OCI-LY7 (cell line): ENCODE data around the gene NISCH. TPM values are rescaled to one million over a fixed set of nuclear protein-coding genes. Genes with fewer than 3 reads are reported as not detected.

Source experiments
- BruUV-seq: library from RNA; stranded (reverse); fragments of 400-500 nt; replicated peaks from 2 replicates; lab custom pipeline; 2021; lab: Mats Ljungman, UMichigan
- CTCF ChIA-PET: fragments of 300-600 bp; sonication (Branson Sonifier 250); formaldehyde crosslinking; loops from one replicate; lab custom pipeline; 2022; ENCODE audit warnings: antibody characterized with exemption; ENCODE audit not compliant: unreplicated experiment; lab: Charles Lee
- POLR2A ChIA-PET: fragments of 300-600 bp; sonication (Branson Sonifier 250); formaldehyde crosslinking; loops from one replicate; lab custom pipeline; 2022; ENCODE audit warnings: antibody characterized with exemption; lab: Charles Lee
- DNase-seq: peaks from one replicate; pipeline ENCODE4 v3.0.0-alpha.2; 2015; ENCODE audit warnings: low spot score
- H2AFZ ChIP-seq: fragments of 200-600 bp; sonication (generic), shearing (Covaris generic); 2 replicates; pipeline ENCODE4 v1.6.1; 2014; ENCODE audit warnings: mild to moderate bottlenecking, antibody characterized with exemption, low read length, moderate library complexity
- H3K27ac ChIP-seq: fragments of 200-600 bp; sonication (generic); 2 replicates; pipeline ENCODE4 v1.5.1; 2014; ENCODE audit warnings: mixed run types, low read depth, mild to moderate bottlenecking, moderate library complexity, low read length, inconsistent platforms; ENCODE audit not compliant: poor library complexity, severe bottlenecking
- H3K36me3 ChIP-seq: fragments of 200-600 bp; sonication (generic); 2 replicates; pipeline ENCODE4 v1.6.1; 2014; ENCODE audit warnings: mild to moderate bottlenecking, antibody characterized with exemption, low read length, moderate library complexity, mixed read lengths; ENCODE audit not compliant: insufficient read depth
- H3K4me1 ChIP-seq: fragments of 200-600 bp; sonication (generic); 2 replicates; pipeline ENCODE4 v1.5.1; 2014; ENCODE audit warnings: mild to moderate bottlenecking, low read length; ENCODE audit not compliant: insufficient read depth, poor library complexity, severe bottlenecking
- H3K4me2 ChIP-seq: fragments of 200-600 bp; sonication (generic); 2 replicates; pipeline ENCODE4 v1.6.1; 2014; ENCODE audit warnings: mild to moderate bottlenecking, low read length
- H3K4me3 ChIP-seq: fragments of 200-600 bp; sonication (generic); 2 replicates; pipeline ENCODE4 v1.5.1; 2014; ENCODE audit warnings: mild to moderate bottlenecking, low read depth, low read length; ENCODE audit not compliant: poor library complexity, severe bottlenecking
- H3K79me2 ChIP-seq: fragments of 200-600 bp; sonication (generic); 2 replicates; pipeline ENCODE4 v1.6.1; 2016; ENCODE audit warnings: low read depth, mild to moderate bottlenecking, low read length, moderate library complexity, mixed read lengths; ENCODE audit not compliant: insufficient read depth
- H3K9me2 ChIP-seq: fragments of 200-600 bp; sonication (generic); 2 replicates; pipeline ENCODE4 v1.6.1; 2016; ENCODE audit warnings: mild to moderate bottlenecking, low read length, mixed read lengths; ENCODE audit not compliant: insufficient read depth
- H3K9me3 ChIP-seq: fragments of 200-600 bp; sonication (generic); 2 replicates; pipeline ENCODE4 v1.6.1; 2014; ENCODE audit warnings: mild to moderate bottlenecking, mixed run types, low read length, mixed read lengths
- H4K20me1 ChIP-seq: fragments of 200-600 bp; sonication (generic); 2 replicates; pipeline ENCODE4 v1.6.1; 2014; ENCODE audit warnings: mild to moderate bottlenecking, antibody characterized with exemption, low read length, moderate library complexity, mixed read lengths; ENCODE audit not compliant: insufficient read depth
- CTCF ChIP-seq: fragments of 200-600 bp; sonication (generic); conservative IDR thresholded peaks from 2 replicates; pipeline ENCODE4 v1.5.1; 2014; ENCODE audit warnings: mild to moderate bottlenecking, antibody characterized with exemption, low read length, moderate library complexity, mixed read lengths
- EZH2phosphoT487 ChIP-seq: fragments of 200-600 bp; sonication (generic); IDR thresholded peaks from 2 replicates; pipeline ENCODE4 v1.6.1; 2018; ENCODE audit warnings: low read depth, borderline replicate concordance, mild to moderate bottlenecking, mixed run types, antibody characterized with exemption, low read length, moderate library complexity, mixed read lengths
- intact Hi-C: fragments of 100-400 bp; cut with micrococcal nuclease; formaldehyde crosslinking; loops from one replicate; pipeline ENCODE4 v1.10.0; 2022; ENCODE audit not compliant: unreplicated experiment
- total RNA-seq, 2 experiments: library from RNA; depleted of rRNA in 1 of 2; stranded (reverse); fragments of >200 nt in 1 of 2; shearing (Covaris generic) in 1 of 2; gene quantifications; 2 replicates each; pipeline ENCODE4 v1.2.3, GENCODE V29; 2014 to 2022

The NISCH gene
- total RNA-seq, 2 experiments from 2014 or later = 60.5 to 73.3 TPM

- no peaks in the 10 kb centered on the region for H3K4me1 ChIP-seq
- H3K4me3 ChIP-seq = no peak overlapping the region
- no peak overlapping the region for H2AFZ ChIP-seq
- peaks cover 66% of the 10 kb centered on the region for H3K36me3 ChIP-seq
- POLR2A ChIA-PET = no interaction called here
- H3K4me2 ChIP-seq = no peak overlapping the region
- intact Hi-C loops = loop anchor here (5.0 kb wide), 1 partner anchor 64 kb away; the partner anchor contains the start of gene UQCC5
- H3K27ac ChIP-seq = no peak overlapping the region
- CTCF ChIA-PET = no interaction called here
- H3K79me2 ChIP-seq = no peaks in the 10 kb centered on the region
- no peak for DNase-seq
- no peaks in the 10 kb centered on the region for H3K9me2 ChIP-seq
- no TSS peak for BruUV-seq
- TF ChIP-seq CTCF (no peak), EZH2phosphoT487 (no peak)
- no peaks in the 10 kb centered on the region for H3K9me3 ChIP-seq
- no peaks in the 10 kb centered on the region for H4K20me1 ChIP-seq
Observed at GRCh38 chr3:52473026-52473425, 17.6 kb downstream of the NISCH start.

- ChIA-PET POLR2A (no interaction called here), CTCF (no interaction called here)
- no peaks in the 10 kb centered on the region for H3K4me1 ChIP-seq
- DNase-seq = no peak
- no TSS peak for BruUV-seq
- TF ChIP-seq CTCF = no peak
- TF ChIP-seq EZH2phosphoT487 = no peak
- H3K36me3 ChIP-seq = peaks cover 97% of the 10 kb centered on the region
- no peak overlapping the region for H2AFZ ChIP-seq
- no peak overlapping the region for H3K4me3 ChIP-seq
- no peaks in the 10 kb centered on the region for H4K20me1 ChIP-seq
- H3K9me3 ChIP-seq = no peaks in the 10 kb centered on the region
- no peaks in the 10 kb centered on the region for H3K79me2 ChIP-seq
- H3K27ac ChIP-seq = no peak overlapping the region
- intact Hi-C loops = no loop called here
- H3K4me2 ChIP-seq = no peak overlapping the region
- H3K9me2 ChIP-seq = no peaks in the 10 kb centered on the region
Observed at GRCh38 chr3:52477076-52477795, 21.8 kb downstream of the NISCH start.

- Histone ChIP-seq H3K36me3 (peaks cover 97% of the 10 kb centered on the region), H4K20me1 (no peaks in the 10 kb centered on the region)
- CTCF ChIA-PET = no interaction called here
Observed at GRCh38 chr3:52477796-52478095, 22.3 kb downstream of the NISCH start.

More at GRCh38 chr3:52477796-52478095, 22.3 kb downstream of the NISCH start:
- Histone ChIP-seq H3K4me3 (no peak overlapping the region), H3K9me3 (no peaks in the 10 kb centered on the region), H3K4me2 (no peak overlapping the region), H3K4me1 (no peaks in the 10 kb centered on the region), H3K9me2 (no peaks in the 10 kb centered on the region), H3K27ac (no peak overlapping the region), H3K79me2 (no peaks in the 10 kb centered on the region), H2AFZ (no peak overlapping the region)
- no TSS peak for BruUV-seq
- DNase-seq = no peak
- POLR2A ChIA-PET = no interaction called here
- TF ChIP-seq EZH2phosphoT487 (no peak), CTCF (no peak)
- intact Hi-C loops = no loop called here
